ENCODE data around the gene PNN. TPM values are rescaled to one million over a fixed set of nuclear protein-coding genes. Genes with fewer than 3 reads are reported as not detected.
A peak's percentile ranks its signal among the peaks of the same experiment; 100 is the strongest.

The PNN gene
- total and polyA plus RNA-seq, 9 of the 15 experiments (the other 6 are each of a cell fraction or from before 2014, with no cell fraction given): 30.2 to 188 (median 69.7) TPM

- TF ChIP-seq, protein P1, sequence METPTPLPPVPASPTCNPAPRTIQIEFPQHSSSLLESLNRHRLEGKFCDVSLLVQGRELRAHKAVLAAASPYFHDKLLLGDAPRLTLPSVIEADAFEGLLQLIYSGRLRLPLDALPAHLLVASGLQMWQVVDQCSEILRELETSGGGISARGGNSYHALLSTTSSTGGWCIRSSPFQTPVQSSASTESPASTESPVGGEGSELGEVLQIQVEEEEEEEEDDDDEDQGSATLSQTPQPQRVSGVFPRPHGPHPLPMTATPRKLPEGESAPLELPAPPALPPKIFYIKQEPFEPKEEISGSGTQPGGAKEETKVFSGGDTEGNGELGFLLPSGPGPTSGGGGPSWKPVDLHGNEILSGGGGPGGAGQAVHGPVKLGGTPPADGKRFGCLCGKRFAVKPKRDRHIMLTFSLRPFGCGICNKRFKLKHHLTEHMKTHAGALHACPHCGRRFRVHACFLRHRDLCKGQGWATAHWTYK (CRISPR knock-in tag; IDR thresholded peaks at IDR 0.05): no peak
- no peak for TF ChIP-seq LCOR (CRISPR knock-in tag; IDR thresholded peaks at IDR 0.05)
- TF ChIP-seq, protein P2, sequence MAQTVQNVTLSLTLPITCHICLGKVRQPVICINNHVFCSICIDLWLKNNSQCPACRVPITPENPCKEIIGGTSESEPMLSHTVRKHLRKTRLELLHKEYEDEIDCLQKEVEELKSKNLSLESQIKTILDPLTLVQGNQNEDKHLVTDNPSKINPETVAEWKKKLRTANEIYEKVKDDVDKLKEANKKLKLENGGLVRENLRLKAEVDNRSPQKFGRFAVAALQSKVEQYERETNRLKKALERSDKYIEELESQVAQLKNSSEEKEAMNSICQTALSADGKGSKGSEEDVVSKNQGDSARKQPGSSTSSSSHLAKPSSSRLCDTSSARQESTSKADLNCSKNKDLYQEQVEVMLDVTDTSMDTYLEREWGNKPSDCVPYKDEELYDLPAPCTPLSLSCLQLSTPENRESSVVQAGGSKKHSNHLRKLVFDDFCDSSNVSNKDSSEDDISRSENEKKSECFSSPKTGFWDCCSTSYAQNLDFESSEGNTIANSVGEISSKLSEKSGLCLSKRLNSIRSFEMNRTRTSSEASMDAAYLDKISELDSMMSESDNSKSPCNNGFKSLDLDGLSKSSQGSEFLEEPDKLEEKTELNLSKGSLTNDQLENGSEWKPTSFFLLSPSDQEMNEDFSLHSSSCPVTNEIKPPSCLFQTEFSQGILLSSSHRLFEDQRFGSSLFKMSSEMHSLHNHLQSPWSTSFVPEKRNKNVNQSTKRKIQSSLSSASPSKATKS (CRISPR knock-in tag; IDR thresholded peaks at IDR 0.05): no peak
- TF ChIP-seq, protein P3, sequence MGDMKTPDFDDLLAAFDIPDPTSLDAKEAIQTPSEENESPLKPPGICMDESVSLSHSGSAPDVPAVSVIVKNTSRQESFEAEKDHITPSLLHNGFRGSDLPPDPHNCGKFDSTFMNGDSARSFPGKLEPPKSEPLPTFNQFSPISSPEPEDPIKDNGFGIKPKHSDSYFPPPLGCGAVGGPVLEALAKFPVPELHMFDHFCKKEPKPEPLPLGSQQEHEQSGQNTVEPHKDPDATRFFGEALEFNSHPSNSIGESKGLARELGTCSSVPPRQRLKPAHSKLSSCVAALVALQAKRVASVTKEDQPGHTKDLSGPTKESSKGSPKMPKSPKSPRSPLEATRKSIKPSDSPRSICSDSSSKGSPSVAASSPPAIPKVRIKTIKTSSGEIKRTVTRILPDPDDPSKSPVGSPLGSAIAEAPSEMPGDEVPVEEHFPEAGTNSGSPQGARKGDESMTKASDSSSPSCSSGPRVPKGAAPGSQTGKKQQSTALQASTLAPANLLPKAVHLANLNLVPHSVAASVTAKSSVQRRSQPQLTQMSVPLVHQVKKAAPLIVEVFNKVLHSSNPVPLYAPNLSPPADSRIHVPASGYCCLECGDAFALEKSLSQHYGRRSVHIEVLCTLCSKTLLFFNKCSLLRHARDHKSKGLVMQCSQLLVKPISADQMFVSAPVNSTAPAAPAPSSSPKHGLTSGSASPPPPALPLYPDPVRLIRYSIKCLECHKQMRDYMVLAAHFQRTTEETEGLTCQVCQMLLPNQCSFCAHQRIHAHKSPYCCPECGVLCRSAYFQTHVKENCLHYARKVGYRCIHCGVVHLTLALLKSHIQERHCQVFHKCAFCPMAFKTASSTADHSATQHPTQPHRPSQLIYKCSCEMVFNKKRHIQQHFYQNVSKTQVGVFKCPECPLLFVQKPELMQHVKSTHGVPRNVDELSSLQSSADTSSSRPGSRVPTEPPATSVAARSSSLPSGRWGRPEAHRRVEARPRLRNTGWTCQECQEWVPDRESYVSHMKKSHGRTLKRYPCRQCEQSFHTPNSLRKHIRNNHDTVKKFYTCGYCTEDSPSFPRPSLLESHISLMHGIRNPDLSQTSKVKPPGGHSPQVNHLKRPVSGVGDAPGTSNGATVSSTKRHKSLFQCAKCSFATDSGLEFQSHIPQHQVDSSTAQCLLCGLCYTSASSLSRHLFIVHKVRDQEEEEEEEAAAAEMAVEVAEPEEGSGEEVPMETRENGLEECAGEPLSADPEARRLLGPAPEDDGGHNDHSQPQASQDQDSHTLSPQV (IDR thresholded peaks at IDR 0.05): no peak
- no peak for TF ChIP-seq ZNF695 (CRISPR knock-in tag; IDR thresholded peaks at IDR 0.05)
- TF ChIP-seq, protein P4, sequence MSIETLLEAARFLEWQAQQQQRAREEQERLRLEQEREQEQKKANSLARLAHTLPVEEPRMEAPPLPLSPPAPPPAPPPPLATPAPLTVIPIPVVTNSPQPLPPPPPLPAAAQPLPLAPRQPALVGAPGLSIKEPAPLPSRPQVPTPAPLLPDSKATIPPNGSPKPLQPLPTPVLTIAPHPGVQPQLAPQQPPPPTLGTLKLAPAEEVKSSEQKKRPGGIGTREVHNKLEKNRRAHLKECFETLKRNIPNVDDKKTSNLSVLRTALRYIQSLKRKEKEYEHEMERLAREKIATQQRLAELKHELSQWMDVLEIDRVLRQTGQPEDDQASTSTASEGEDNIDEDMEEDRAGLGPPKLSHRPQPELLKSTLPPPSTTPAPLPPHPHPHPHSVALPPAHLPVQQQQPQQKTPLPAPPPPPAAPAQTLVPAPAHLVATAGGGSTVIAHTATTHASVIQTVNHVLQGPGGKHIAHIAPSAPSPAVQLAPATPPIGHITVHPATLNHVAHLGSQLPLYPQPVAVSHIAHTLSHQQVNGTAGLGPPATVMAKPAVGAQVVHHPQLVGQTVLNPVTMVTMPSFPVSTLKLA (conservative IDR thresholded peaks at IDR 0.05): peak; percentile 55 to 66; a peak in 2 of 4 replicates
- TF ChIP-seq KAT7 (CRISPR knock-in tag; IDR thresholded peaks at IDR 0.05; ENCODE audit: borderline replicate concordance): no peak
- no peak for TF ChIP-seq ZNF766 (CRISPR knock-in tag; conservative IDR thresholded peaks at IDR 0.05)
- TF ChIP-seq, protein P5, sequence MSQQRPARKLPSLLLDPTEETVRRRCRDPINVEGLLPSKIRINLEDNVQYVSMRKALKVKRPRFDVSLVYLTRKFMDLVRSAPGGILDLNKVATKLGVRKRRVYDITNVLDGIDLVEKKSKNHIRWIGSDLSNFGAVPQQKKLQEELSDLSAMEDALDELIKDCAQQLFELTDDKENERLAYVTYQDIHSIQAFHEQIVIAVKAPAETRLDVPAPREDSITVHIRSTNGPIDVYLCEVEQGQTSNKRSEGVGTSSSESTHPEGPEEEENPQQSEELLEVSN (IDR thresholded peaks at IDR 0.05; ENCODE audit: borderline replicate concordance in 1 of 2, extremely low read depth in 1 of 2, insufficient read depth in 1 of 2, insufficient read length in 1 of 2, low read depth in 1 of 2, low read length in 1 of 2, poor library complexity in 1 of 2, severe bottlenecking in 1 of 2): peak in 1 of 2 experiments; percentile 66
- TF ChIP-seq NFATC3 (IDR thresholded peaks at IDR 0.05): no peak
- TF ChIP-seq MEF2D (tag; conservative IDR thresholded peaks at IDR 0.05; ENCODE audit: low read depth): no peak
- no peak for TF ChIP-seq ZNF717 (CRISPR knock-in tag; IDR thresholded peaks at IDR 0.05)
- peak; percentile 80 for TF ChIP-seq RBBP5 (IDR thresholded peaks at IDR 0.05; ENCODE audit: borderline replicate concordance, insufficient read depth, low read length, poor library complexity, severe bottlenecking)
- TF ChIP-seq CBFB (CRISPR knock-in tag; IDR thresholded peaks at IDR 0.05): no peak
- no peak for TF ChIP-seq MBD2 (IDR thresholded peaks at IDR 0.05; ENCODE audit: borderline replicate concordance, low read depth)
- TF ChIP-seq RHOXF2B (CRISPR knock-in tag; conservative IDR thresholded peaks at IDR 0.05): no peak
Observed at GRCh38 chr14:39175445-39176262, 600 bp downstream of the PNN start (continued).

Data from K562 (cell line).